Myocyte (in vitro differentiated cells): ENCODE results near the gene KRT35. TPM values are rescaled to one million over a fixed set of nuclear protein-coding genes. Genes with fewer than 3 reads are reported as not detected.

ENCODE experiments used
- microRNA-seq: library from miRNA; unstranded; fragments of <30 nt; microRNA quantifications from one replicate; pipeline ENCODE4, GENCODE V29; 2016
- total RNA-seq: library from RNA; depleted of rRNA; stranded (reverse); fragments of >200 nt; gene quantifications from 2 replicates; pipeline ENCODE4 v1.2.3, GENCODE V29; 2014

KRT35 gene
- total RNA-seq, 1 donor from 2014 or later, result not detected

Small RNA genes lying within 50 kb of the gene (microRNA-seq; reads per million reads assigned to microRNA genes)
- gene MIR6510, result not detected

Other genes starting within 250 kb of the KRT35 start
- gene KRTAP9-3, start 248.7 kb downstream of the KRT35 start, total RNA-seq, result not detected in 2 replicates
- not detected in 2 replicates for gene KRTAP9-8, start 243.2 kb downstream of the KRT35 start, total RNA-seq
- gene KRTAP9-4, start 231.5 kb downstream of the KRT35 start, total RNA-seq, result not detected in 2 replicates
- gene KRTAP9-9, start 225.8 kb downstream of the KRT35 start, total RNA-seq, result not detected in 2 replicates
- gene KRTAP9-6, start 215.8 kb downstream of the KRT35 start, total RNA-seq, result not detected in 2 replicates
- not detected in 2 replicates for gene KRTAP9-7, start 205.5 kb downstream of the KRT35 start, total RNA-seq
- not detected in 2 replicates for gene KRTAP29-1, start 178.3 kb downstream of the KRT35 start, total RNA-seq
- not detected in 2 replicates for gene KRTAP16-1, start 171.8 kb downstream of the KRT35 start, total RNA-seq
- not detected in 2 replicates for gene KRTAP17-1, start 165.4 kb downstream of the KRT35 start, total RNA-seq
- not detected in 2 replicates for gene KRT33A, start 130.3 kb downstream of the KRT35 start, total RNA-seq
- gene KRT33B, start 111.3 kb downstream of the KRT35 start, total RNA-seq, result 0.08 TPM in 1 of 2 replicates, not detected in the other
- 0.16 TPM in 1 of 2 replicates, not detected in the other for gene KRT34, start 98.8 kb downstream of the KRT35 start, total RNA-seq
- 0.52 and 0.86 TPM in 2 replicates for gene KRT31, start 83.5 kb downstream of the KRT35 start, total RNA-seq
- gene KRT37, start 56.6 kb downstream of the KRT35 start, total RNA-seq, result not detected in 2 replicates
- not detected in 2 replicates for gene KRT38, start 40.2 kb downstream of the KRT35 start, total RNA-seq
- gene KRT32, start 13.8 kb downstream of the KRT35 start, total RNA-seq, result not detected in 2 replicates
- not detected in 2 replicates for gene KRT36, start 8.8 kb upstream of the KRT35 start, total RNA-seq
- gene KRT13, start 24.5 kb upstream of the KRT35 start, total RNA-seq, result not detected in 2 replicates
- not detected in 2 replicates for gene KRT15, start 37.7 kb upstream of the KRT35 start, total RNA-seq
- not detected in 2 replicates for gene KRT19, start 47.2 kb upstream of the KRT35 start, total RNA-seq
- gene KRT9, start 90.9 kb upstream of the KRT35 start, total RNA-seq, result not detected in 2 replicates
- gene KRT14, start 105.7 kb upstream of the KRT35 start, total RNA-seq, result not detected in 2 replicates
- not detected in 2 replicates for gene KRT16, start 131.6 kb upstream of the KRT35 start, total RNA-seq
- gene KRT17, start 143.4 kb upstream of the KRT35 start, total RNA-seq, result 0.32 and 2.4 TPM in 2 replicates
- gene EIF1, start 207.7 kb upstream of the KRT35 start, total RNA-seq, result 78.1 and 112 TPM in 2 replicates
- not detected in 2 replicates for gene GAST, start 231.2 kb upstream of the KRT35 start, total RNA-seq